Upper lobe of left lung (tissue), 4 donors: ENCODE measurements around the gene DNAH10.

Source experiments
- CTCF ChIP-seq, 6 experiments: fragments of 450-650 bp in 4 of 6; fragments of 200-600 bp in 2 of 6; sonication (generic) in 2 of 6; IDR thresholded peaks; one replicate each; pipeline ENCODE4 v1.5.1; 2016 to 2019; ENCODE audit warnings: antibody characterized with exemption in 6 of 6
- POLR2A ChIP-seq, 4 donors: fragments of 450-650 bp; IDR thresholded peaks; one replicate each; pipeline ENCODE4 v1.5.1; 2016 to 2017; ENCODE audit warnings: antibody characterized with exemption in 4 of 4, mild to moderate bottlenecking in 2 of 4

DNA sequence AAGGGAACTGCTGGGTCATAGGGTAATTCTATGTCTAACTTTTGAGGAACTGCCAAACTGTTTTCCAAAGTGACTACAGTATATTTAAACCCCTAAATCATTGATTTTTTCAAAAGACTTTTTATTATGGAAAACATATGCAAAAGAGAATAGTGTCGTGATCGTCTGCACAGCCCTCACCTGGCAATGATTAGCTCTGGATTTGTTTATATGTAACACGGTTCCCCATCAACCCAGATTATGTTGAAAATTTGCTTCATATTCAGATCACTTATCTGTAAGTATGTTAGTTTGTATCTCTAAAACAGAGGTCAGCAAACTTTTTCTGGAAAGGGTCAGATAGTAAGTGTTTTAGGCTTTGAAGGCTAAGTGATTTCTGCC, 157.9 kb downstream of the DNAH10 start:
- TF ChIP-seq CTCF (IDR thresholded peaks at IDR 0.05) = no peak
- no peak for TF ChIP-seq POLR2A (IDR thresholded peaks at IDR 0.05)
